Panc1 (cell line): Measurements from ENCODE around the gene RNF212. TPM values are rescaled to one million over a fixed set of nuclear protein-coding genes. Genes with fewer than 3 reads are reported as not detected.
A peak's percentile ranks its signal among the peaks of the same experiment; 100 is the strongest.

ENCODE experiments used
- ATAC-seq: fragments of 200-7000 bp; cut with Tn5 transposase; 2 replicates; pipeline ENCODE4 v1.9.1; 2020; ENCODE audit warnings: mild to moderate bottlenecking, moderate library complexity
- BruUV-seq: library from RNA; stranded (reverse); fragments of 400-500 nt; replicated peaks from 2 replicates; lab custom pipeline; 2021; lab: Mats Ljungman, UMichigan
- CTCF ChIA-PET: fragments of 300-600 bp; sonication (Branson Sonifier 250); formaldehyde crosslinking; loops from one replicate; lab custom pipeline; 2022; ENCODE audit warnings: antibody characterized with exemption; lab: Charles Lee
- POLR2A ChIA-PET: fragments of 300-600 bp; sonication (Branson Sonifier 250); formaldehyde crosslinking; loops from one replicate; lab custom pipeline; 2022; ENCODE audit warnings: antibody characterized with exemption; lab: Charles Lee
- DNase-seq: peaks from one replicate; pipeline ENCODE4 v3.0.0-alpha.2; 2010; ENCODE audit warnings: low read depth, low spot score
- H3K27ac ChIP-seq: 2 replicates; pipeline ENCODE4 v1.5.1; 2011; ENCODE audit warnings: mild to moderate bottlenecking, low read length, inconsistent platforms
- H3K27me3 ChIP-seq: fragments of 200-500 bp; sonication (Bioruptor generic); 2 replicates; pipeline ENCODE4 v1.6.0; 2014; ENCODE audit warnings: low read length, inconsistent platforms; ENCODE audit not compliant: control insufficient read depth, insufficient read depth
- H3K36me3 ChIP-seq: fragments of 200-500 bp; sonication (Bioruptor generic); 2 replicates; pipeline ENCODE4 v1.5.1; 2014; ENCODE audit warnings: inconsistent platforms, mild to moderate bottlenecking, low read length, moderate library complexity; ENCODE audit not compliant: control insufficient read depth, insufficient read depth
- H3K4me1 ChIP-seq: 2 replicates; pipeline ENCODE4 v1.5.1; 2011; ENCODE audit warnings: inconsistent platforms, mild to moderate bottlenecking, low read length, moderate library complexity; ENCODE audit not compliant: control insufficient read depth, insufficient read depth
- H3K4me3 ChIP-seq, 2 experiments: 2 replicates each; pipeline ENCODE4 v1.5.1; 2011 to 2012; ENCODE audit warnings: low read depth in 2 of 2, low read length in 2 of 2, mild to moderate bottlenecking in 2 of 2, inconsistent platforms in 1 of 2, moderate library complexity in 1 of 2
- H3K9me3 ChIP-seq: fragments of 200-500 bp; sonication (Bioruptor generic); 2 replicates; pipeline ENCODE4 v1.5.1; 2014; ENCODE audit warnings: low read depth, mild to moderate bottlenecking, inconsistent platforms, low read length, moderate library complexity; ENCODE audit not compliant: control insufficient read depth, insufficient read depth
- CTCF ChIP-seq: fragments of 450-650 bp; IDR thresholded peaks from 2 replicates; pipeline ENCODE4 v1.5.1; 2017; ENCODE audit warnings: mild to moderate bottlenecking
- POLR2AphosphoS5 ChIP-seq: IDR thresholded peaks from 2 replicates; pipeline ENCODE4 v1.6.1; 2012; ENCODE audit warnings: mild to moderate bottlenecking, low read depth, low read length, moderate library complexity
- REST ChIP-seq, 2 experiments: IDR thresholded peaks; 2 replicates each; pipeline ENCODE4 v1.6.1; 2011 to 2012; ENCODE audit warnings: low read depth in 2 of 2, control low read depth in 1 of 2, low read length in 1 of 2, mild to moderate bottlenecking in 1 of 2, moderate library complexity in 1 of 2; ENCODE audit not compliant: insufficient read depth in 1 of 2
- SIN3A ChIP-seq: IDR thresholded peaks from 2 replicates; pipeline ENCODE4 v1.6.1; 2012; ENCODE audit warnings: low read depth, mild to moderate bottlenecking, low read length, moderate library complexity, borderline replicate concordance; ENCODE audit not compliant: insufficient read depth
- TCF7L2 ChIP-seq: IDR thresholded peaks from 2 replicates; pipeline ENCODE4 v1.6.1; 2011; ENCODE audit warnings: mild to moderate bottlenecking, low read depth, low read length, inconsistent platforms
- in situ Hi-C: cut with HindIII; loops from 2 replicates; pipeline ENCODE4 v1.10.0; 2016; ENCODE audit warnings: low sequenced_read_pairs, low pct_unique_long_range_greater_than_20kb
- intact Hi-C: fragments of 100-400 bp; cut with micrococcal nuclease; formaldehyde crosslinking; loops from one replicate; pipeline ENCODE4 v1.10.0; 2022; ENCODE audit not compliant: unreplicated experiment
- total RNA-seq: library from RNA; stranded (reverse); gene quantifications from one replicate; pipeline ENCODE4 v1.2.1, GENCODE V29; 2021; ENCODE audit not compliant: unreplicated experiment

RNF212 gene
- total RNA-seq, 1 experiment from 2014 or later: not detected

DNA sequence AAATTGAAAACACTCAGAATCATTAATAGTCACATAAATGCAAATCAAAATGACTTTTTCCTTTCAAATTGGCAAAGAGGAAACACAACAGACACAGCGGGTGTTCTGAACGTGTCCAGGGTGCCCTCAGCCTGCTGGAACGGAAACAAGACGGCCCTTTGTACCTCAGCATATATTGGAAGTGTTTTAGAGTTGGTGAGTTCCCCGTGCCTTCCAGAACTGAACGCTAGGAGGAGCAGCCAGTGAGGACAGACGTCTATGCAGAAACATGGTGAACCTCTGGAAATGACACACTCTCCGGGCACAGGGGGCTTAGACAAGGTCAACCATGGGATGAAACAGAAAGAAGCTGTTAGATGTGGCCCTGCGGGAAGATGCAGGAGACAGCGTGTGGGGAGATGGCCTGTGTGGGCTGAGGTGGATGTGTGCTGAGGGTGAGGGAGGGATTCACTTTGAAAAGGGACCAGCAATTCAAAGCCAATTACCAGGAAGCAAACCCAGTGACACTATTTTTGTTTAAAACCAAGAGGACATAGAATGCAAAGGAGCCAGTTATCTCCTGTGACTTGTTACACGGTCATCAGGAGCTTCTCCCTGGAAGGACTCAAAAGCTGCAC, 40.4 kb downstream of the RNF212 start:
- TF ChIP-seq REST (IDR thresholded peaks at IDR 0.05; ENCODE audit: insufficient read depth in 1 of 2, low read depth in 2 of 2, low read length in 1 of 2) (no peak), CTCF (peak; percentile 74)
- DNase-seq (peak; percentile 13), ATAC-seq (peak; percentile 92)
- in situ Hi-C loops (no loop called here), intact Hi-C loops (no loop called here)
- Histone ChIP-seq H3K27ac (no peak overlapping the region), H3K36me3 (no peaks in the 10 kb centered on the region), H3K4me1 (no peaks in the 10 kb centered on the region), H3K9me3 (peaks cover 4% of the 10 kb centered on the region; the same call in 1 of the 2 replicates), H3K4me3 (no peak overlapping the region), H3K27me3 (no peaks in the 10 kb centered on the region)
- CTCF ChIA-PET: interaction anchor here (0.6 kb wide), 1 partner anchor 188 kb away, joined by 3 read pairs; no protein-coding TSS in a partner anchor
- POLR2A ChIA-PET: no interaction called here
- no TSS peak for BruUV-seq

DNA sequence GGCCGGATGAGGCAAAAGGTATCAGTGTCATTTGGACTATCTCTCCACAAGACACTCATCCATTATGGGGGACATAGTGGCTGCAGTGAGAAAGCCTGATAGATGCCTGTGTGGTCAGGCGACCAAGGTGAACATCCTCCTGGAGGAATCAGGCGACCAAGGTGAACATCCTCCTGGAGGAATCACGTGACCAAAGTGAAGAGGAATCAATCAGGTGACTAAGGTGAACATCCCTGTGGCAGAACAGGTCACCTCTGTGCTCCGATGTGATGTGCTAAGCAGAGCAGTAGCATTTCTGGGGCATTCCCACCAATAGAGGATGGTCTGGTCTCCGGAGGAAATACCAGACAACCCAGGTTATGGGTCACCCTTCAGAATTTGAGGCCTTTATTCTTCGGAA, 44.0 kb downstream of the RNF212 start:
- no peak for TF ChIP-seq CTCF
- no peak for TF ChIP-seq POLR2AphosphoS5
- TF ChIP-seq REST (IDR thresholded peaks at IDR 0.05; ENCODE audit: insufficient read depth in 1 of 2, low read depth in 2 of 2, low read length in 1 of 2): no peak
- TF ChIP-seq SIN3A: no peak
- TF ChIP-seq TCF7L2: no peak
- intact Hi-C loops (no loop called here), in situ Hi-C loops (no loop called here)
- ATAC-seq (no peak), DNase-seq (no peak)
- BruUV-seq: no TSS peak
- H3K4me1 ChIP-seq: no peaks in the 10 kb centered on the region
- H3K4me3 ChIP-seq: no peak overlapping the region
- H3K27me3 ChIP-seq: no peaks in the 10 kb centered on the region
- POLR2A ChIA-PET: no interaction called here
- CTCF ChIA-PET: no interaction called here
- peaks cover 4% of the 10 kb centered on the region; the same call in 1 of the 2 replicates for H3K9me3 ChIP-seq
- H3K36me3 ChIP-seq: no peaks in the 10 kb centered on the region
- no peak overlapping the region for H3K27ac ChIP-seq
